Gastrocnemius medialis (tissue), 4 donors: ENCODE measurements around the gene ITIH6.

Experiments
- POLR2A ChIP-seq, 2 donors: fragments of 450-650 bp; IDR thresholded peaks; one replicate each; pipeline ENCODE4 v1.6.1; 2017; ENCODE audit warnings: antibody characterized with exemption in 2 of 2, mild to moderate bottlenecking in 2 of 2, moderate library complexity in 2 of 2
- TF ChIP-seq, protein P1 (sequence below), 5 experiments: fragments of 450-650 bp in 3 of 5; fragments of 200-600 bp in 2 of 5; sonication (generic) in 2 of 5; IDR thresholded peaks in 4 of 5; conservative IDR thresholded peaks in 1 of 5; 1 replicate in 4 of 5; 2 replicates in 1 of 5; pipeline ENCODE4 v1.5.1; 2016 to 2019; ENCODE audit warnings: antibody characterized with exemption in 5 of 5, mild to moderate bottlenecking in 3 of 5, moderate library complexity in 3 of 5

GRCh38 chrX:54798137-54798536 lies at the start of gene ITIH6:
- TF ChIP-seq, protein P1, sequence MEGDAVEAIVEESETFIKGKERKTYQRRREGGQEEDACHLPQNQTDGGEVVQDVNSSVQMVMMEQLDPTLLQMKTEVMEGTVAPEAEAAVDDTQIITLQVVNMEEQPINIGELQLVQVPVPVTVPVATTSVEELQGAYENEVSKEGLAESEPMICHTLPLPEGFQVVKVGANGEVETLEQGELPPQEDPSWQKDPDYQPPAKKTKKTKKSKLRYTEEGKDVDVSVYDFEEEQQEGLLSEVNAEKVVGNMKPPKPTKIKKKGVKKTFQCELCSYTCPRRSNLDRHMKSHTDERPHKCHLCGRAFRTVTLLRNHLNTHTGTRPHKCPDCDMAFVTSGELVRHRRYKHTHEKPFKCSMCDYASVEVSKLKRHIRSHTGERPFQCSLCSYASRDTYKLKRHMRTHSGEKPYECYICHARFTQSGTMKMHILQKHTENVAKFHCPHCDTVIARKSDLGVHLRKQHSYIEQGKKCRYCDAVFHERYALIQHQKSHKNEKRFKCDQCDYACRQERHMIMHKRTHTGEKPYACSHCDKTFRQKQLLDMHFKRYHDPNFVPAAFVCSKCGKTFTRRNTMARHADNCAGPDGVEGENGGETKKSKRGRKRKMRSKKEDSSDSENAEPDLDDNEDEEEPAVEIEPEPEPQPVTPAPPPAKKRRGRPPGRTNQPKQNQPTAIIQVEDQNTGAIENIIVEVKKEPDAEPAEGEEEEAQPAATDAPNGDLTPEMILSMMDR (IDR thresholded peaks at IDR 0.05 in 4 of 5, conservative IDR thresholded peaks at IDR 0.05 in 1 of 5): no peak
- no peak for TF ChIP-seq POLR2A (IDR thresholded peaks at IDR 0.05)
